ENCODE data around the gene SALL3. TPM values are rescaled to one million over a fixed set of nuclear protein-coding genes. Genes with fewer than 3 reads are reported as not detected.

The SALL3 gene
- total and polyA plus RNA-seq, 2 of the 8 experiments (the other 6 are each of a cell fraction or from before 2014, with no cell fraction given): 10.5 to 46.4 TPM

DNA sequence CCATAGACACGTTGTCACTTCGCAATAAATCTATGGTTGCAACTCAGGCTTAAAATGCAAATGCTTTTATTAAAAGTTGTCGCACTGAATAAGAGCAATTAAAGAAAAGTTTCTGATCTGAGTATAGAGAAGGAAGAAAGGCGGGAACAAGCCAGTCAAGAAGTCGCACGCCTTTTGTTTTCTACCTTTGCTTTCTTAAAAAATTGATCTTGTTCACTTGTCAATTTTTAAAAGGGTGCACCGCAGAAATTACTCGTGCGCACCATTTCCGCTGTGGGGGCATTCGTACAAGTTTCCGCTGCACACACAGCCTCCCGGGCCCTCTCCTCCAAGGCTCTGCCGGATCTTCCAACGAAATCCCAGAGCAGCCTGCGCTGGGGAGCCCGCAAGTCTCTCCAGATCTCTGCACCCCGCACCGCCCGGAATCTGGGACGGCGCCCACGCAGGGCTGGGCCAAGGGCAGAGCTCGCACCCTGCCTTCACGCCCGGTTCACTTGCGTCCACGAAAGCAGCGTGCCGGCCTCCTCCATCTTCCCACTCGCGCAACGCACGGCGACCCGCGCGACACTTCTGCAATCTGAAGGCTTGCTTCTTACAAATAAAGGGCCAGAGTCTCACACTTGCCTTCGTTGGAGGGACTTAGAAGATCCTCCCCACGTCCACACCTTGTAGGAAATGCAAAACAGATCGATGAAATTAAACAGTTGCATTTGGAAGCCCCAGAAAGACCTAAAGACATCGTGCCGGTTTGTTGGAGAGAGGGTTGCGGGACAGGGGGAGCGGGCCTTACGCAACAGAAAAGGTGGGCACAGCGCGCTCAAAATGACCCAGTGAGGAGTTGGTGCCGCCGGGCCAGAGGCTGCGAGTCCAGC is 2.6 kb upstream of the SALL3 start (continued):
- no peak for TF ChIP-seq GTF2F1 (IDR thresholded peaks at IDR 0.05; ENCODE audit: borderline replicate concordance, low read depth, low read length)
- TF ChIP-seq SP4 (IDR thresholded peaks at IDR 0.05; ENCODE audit: low read length): no peak
- peak; percentile 64 for TF ChIP-seq CEBPB (IDR thresholded peaks at IDR 0.05; ENCODE audit: low read depth, low read length)
- TF ChIP-seq, protein P1, sequence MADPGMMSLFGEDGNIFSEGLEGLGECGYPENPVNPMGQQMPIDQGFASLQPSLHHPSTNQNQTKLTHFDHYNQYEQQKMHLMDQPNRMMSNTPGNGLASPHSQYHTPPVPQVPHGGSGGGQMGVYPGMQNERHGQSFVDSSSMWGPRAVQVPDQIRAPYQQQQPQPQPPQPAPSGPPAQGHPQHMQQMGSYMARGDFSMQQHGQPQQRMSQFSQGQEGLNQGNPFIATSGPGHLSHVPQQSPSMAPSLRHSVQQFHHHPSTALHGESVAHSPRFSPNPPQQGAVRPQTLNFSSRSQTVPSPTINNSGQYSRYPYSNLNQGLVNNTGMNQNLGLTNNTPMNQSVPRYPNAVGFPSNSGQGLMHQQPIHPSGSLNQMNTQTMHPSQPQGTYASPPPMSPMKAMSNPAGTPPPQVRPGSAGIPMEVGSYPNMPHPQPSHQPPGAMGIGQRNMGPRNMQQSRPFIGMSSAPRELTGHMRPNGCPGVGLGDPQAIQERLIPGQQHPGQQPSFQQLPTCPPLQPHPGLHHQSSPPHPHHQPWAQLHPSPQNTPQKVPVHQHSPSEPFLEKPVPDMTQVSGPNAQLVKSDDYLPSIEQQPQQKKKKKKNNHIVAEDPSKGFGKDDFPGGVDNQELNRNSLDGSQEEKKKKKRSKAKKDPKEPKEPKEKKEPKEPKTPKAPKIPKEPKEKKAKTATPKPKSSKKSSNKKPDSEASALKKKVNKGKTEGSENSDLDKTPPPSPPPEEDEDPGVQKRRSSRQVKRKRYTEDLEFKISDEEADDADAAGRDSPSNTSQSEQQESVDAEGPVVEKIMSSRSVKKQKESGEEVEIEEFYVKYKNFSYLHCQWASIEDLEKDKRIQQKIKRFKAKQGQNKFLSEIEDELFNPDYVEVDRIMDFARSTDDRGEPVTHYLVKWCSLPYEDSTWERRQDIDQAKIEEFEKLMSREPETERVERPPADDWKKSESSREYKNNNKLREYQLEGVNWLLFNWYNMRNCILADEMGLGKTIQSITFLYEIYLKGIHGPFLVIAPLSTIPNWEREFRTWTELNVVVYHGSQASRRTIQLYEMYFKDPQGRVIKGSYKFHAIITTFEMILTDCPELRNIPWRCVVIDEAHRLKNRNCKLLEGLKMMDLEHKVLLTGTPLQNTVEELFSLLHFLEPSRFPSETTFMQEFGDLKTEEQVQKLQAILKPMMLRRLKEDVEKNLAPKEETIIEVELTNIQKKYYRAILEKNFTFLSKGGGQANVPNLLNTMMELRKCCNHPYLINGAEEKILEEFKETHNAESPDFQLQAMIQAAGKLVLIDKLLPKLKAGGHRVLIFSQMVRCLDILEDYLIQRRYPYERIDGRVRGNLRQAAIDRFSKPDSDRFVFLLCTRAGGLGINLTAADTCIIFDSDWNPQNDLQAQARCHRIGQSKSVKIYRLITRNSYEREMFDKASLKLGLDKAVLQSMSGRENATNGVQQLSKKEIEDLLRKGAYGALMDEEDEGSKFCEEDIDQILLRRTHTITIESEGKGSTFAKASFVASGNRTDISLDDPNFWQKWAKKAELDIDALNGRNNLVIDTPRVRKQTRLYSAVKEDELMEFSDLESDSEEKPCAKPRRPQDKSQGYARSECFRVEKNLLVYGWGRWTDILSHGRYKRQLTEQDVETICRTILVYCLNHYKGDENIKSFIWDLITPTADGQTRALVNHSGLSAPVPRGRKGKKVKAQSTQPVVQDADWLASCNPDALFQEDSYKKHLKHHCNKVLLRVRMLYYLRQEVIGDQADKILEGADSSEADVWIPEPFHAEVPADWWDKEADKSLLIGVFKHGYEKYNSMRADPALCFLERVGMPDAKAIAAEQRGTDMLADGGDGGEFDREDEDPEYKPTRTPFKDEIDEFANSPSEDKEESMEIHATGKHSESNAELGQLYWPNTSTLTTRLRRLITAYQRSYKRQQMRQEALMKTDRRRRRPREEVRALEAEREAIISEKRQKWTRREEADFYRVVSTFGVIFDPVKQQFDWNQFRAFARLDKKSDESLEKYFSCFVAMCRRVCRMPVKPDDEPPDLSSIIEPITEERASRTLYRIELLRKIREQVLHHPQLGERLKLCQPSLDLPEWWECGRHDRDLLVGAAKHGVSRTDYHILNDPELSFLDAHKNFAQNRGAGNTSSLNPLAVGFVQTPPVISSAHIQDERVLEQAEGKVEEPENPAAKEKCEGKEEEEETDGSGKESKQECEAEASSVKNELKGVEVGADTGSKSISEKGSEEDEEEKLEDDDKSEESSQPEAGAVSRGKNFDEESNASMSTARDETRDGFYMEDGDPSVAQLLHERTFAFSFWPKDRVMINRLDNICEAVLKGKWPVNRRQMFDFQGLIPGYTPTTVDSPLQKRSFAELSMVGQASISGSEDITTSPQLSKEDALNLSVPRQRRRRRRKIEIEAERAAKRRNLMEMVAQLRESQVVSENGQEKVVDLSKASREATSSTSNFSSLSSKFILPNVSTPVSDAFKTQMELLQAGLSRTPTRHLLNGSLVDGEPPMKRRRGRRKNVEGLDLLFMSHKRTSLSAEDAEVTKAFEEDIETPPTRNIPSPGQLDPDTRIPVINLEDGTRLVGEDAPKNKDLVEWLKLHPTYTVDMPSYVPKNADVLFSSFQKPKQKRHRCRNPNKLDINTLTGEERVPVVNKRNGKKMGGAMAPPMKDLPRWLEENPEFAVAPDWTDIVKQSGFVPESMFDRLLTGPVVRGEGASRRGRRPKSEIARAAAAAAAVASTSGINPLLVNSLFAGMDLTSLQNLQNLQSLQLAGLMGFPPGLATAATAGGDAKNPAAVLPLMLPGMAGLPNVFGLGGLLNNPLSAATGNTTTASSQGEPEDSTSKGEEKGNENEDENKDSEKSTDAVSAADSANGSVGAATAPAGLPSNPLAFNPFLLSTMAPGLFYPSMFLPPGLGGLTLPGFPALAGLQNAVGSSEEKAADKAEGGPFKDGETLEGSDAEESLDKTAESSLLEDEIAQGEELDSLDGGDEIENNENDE (IDR thresholded peaks at IDR 0.05; ENCODE audit: insufficient replicate concordance, low read length): no peak
- 0 out of 2 replicates have a peak, but pooled peaks have one; percentile 42 for TF ChIP-seq CBX8 (IDR thresholded peaks at IDR 0.05; ENCODE audit: borderline replicate concordance, low read depth, low read length)
- TF ChIP-seq FOSL1 (IDR thresholded peaks at IDR 0.05; ENCODE audit: insufficient read depth, low read depth, low read length): no peak
- TF ChIP-seq E2F6 (IDR thresholded peaks at IDR 0.05): peak; percentile 71; the same call in 1 of the 2 replicates
- no peak for TF ChIP-seq TAF1 (IDR thresholded peaks at IDR 0.05; ENCODE audit: low read depth, low read length)
- no peak for TF ChIP-seq RXRA (IDR thresholded peaks at IDR 0.05; ENCODE audit: insufficient read depth, low read depth, low read length)

Measured in H1 (cell line).